ENCODE data around the gene SPOCK2. TPM values are rescaled to one million over a fixed set of nuclear protein-coding genes. Genes with fewer than 3 reads are reported as not detected.
A peak's percentile ranks its signal among the peaks of the same experiment; 100 is the strongest.

SPOCK2 gene
- total and polyA plus RNA-seq, 2 of the 13 experiments (the other 11 are each of a cell fraction or from before 2014, with no cell fraction given), result 8.6 to 30.6 TPM

- intact Hi-C loops (cut with micrococcal nuclease; ENCODE audit: unreplicated experiment) (no loop called here), in situ Hi-C loops (cut with HindIII; ENCODE audit: extremely low pct_ligation_motif_present, low pct_unique_long_range_greater_than_20kb) (loop anchor here (25.0 kb wide), 1 partner anchor 240 kb away; no protein-coding TSS in a partner anchor)
- 7% methylated on average over 9 of the region's 9 CpGs for WGBS (ENCODE audit: low lambda C conversion rate)
- peaks cover 73% of the 10 kb centered on the region for H3K4me1 ChIP-seq (ENCODE audit: insufficient read depth, low read length)
- H2AFZ ChIP-seq (ENCODE audit: low read length), result no peak overlapping the region
- DNase-seq (ENCODE audit: low spot score), result peak; percentile 98
- H3K4me3 ChIP-seq (replicated peaks in 1 of 3; ENCODE audit: insufficient read depth in 1 of 3, low read depth in 2 of 3, low read length in 3 of 3), result peak overlapping the region in 1 of 3 experiments; percentile 26; a peak in 1 of 6 replicates
- BruUV-seq (replicated peaks), result TSS peak; percentile 66
- peak overlapping the region; percentile 74 for H3K9ac ChIP-seq (ENCODE audit: insufficient read depth, low read depth, low read length)
- H3K36me3 ChIP-seq (replicated peaks in 1 of 2; ENCODE audit: control insufficient read depth in 1 of 2, insufficient read depth in 2 of 2, low read length in 2 of 2), result peaks cover 2 to 17% of the 10 kb centered on the region in 2 experiments; a peak in 4 of 5 replicates
- ChIA-PET CTCF (ENCODE audit: low intra/inter-chr PET ratio, low total read pairs) (no interaction called here), POLR2A (interaction anchor here (1.3 to 1.4 kb wide), 2 partner anchors 119 to 176 kb away, joined by 3 to 5 read pairs; partner anchors contain the start of gene ASCC1)
- no peak for FAIRE-seq
- no peaks in the 10 kb centered on the region for H3K9me3 ChIP-seq (ENCODE audit: low read length)
- H3K4me2 ChIP-seq (ENCODE audit: low read depth, low read length), result peak overlapping the region; percentile 66
- H4K20me1 ChIP-seq (ENCODE audit: insufficient read depth, low read length), result no peaks in the 10 kb centered on the region
- no peaks in the 10 kb centered on the region for H3K79me2 ChIP-seq (ENCODE audit: insufficient read depth, low read length)
- H3K27me3 ChIP-seq (ENCODE audit: control insufficient read depth in 1 of 2, insufficient read depth in 2 of 2, low read length in 2 of 2), result no peaks in the 10 kb centered on the region
- H3K27ac ChIP-seq (ENCODE audit: extremely low read length, insufficient read depth, low read length), result peak overlapping the region; percentile 93
- ATAC-seq, result peak; percentile 76
- TF ChIP-seq AFF4 (CRISPR knock-in tag; IDR thresholded peaks at IDR 0.05), result no peak
- TF ChIP-seq, protein P1, sequence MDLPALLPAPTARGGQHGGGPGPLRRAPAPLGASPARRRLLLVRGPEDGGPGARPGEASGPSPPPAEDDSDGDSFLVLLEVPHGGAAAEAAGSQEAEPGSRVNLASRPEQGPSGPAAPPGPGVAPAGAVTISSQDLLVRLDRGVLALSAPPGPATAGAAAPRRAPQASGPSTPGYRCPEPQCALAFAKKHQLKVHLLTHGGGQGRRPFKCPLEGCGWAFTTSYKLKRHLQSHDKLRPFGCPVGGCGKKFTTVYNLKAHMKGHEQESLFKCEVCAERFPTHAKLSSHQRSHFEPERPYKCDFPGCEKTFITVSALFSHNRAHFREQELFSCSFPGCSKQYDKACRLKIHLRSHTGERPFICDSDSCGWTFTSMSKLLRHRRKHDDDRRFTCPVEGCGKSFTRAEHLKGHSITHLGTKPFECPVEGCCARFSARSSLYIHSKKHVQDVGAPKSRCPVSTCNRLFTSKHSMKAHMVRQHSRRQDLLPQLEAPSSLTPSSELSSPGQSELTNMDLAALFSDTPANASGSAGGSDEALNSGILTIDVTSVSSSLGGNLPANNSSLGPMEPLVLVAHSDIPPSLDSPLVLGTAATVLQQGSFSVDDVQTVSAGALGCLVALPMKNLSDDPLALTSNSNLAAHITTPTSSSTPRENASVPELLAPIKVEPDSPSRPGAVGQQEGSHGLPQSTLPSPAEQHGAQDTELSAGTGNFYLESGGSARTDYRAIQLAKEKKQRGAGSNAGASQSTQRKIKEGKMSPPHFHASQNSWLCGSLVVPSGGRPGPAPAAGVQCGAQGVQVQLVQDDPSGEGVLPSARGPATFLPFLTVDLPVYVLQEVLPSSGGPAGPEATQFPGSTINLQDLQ (CRISPR knock-in tag; IDR thresholded peaks at IDR 0.05), result no peak
- TF ChIP-seq ZNF749 (CRISPR knock-in tag; IDR thresholded peaks at IDR 0.05; ENCODE audit: borderline replicate concordance), result peak; percentile 12; the same call in 1 of the 2 replicates
- TF ChIP-seq ZNF816 (CRISPR knock-in tag; IDR thresholded peaks at IDR 0.05; ENCODE audit: borderline replicate concordance), result no peak
- TF ChIP-seq PHF20 (CRISPR knock-in tag; IDR thresholded peaks at IDR 0.05), result no peak
- no peak; the same call in 1 of the 2 replicates for TF ChIP-seq HOXD1 (CRISPR knock-in tag; IDR thresholded peaks at IDR 0.05)
- TF ChIP-seq, protein P2, sequence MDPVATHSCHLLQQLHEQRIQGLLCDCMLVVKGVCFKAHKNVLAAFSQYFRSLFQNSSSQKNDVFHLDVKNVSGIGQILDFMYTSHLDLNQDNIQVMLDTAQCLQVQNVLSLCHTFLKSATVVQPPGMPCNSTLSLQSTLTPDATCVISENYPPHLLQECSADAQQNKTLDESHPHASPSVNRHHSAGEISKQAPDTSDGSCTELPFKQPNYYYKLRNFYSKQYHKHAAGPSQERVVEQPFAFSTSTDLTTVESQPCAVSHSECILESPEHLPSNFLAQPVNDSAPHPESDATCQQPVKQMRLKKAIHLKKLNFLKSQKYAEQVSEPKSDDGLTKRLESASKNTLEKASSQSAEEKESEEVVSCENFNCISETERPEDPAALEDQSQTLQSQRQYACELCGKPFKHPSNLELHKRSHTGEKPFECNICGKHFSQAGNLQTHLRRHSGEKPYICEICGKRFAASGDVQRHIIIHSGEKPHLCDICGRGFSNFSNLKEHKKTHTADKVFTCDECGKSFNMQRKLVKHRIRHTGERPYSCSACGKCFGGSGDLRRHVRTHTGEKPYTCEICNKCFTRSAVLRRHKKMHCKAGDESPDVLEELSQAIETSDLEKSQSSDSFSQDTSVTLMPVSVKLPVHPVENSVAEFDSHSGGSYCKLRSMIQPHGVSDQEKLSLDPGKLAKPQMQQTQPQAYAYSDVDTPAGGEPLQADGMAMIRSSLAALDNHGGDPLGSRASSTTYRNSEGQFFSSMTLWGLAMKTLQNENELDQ (CRISPR knock-in tag; IDR thresholded peaks at IDR 0.05; ENCODE audit: borderline replicate concordance), result no peak
- TF ChIP-seq, protein P3, sequence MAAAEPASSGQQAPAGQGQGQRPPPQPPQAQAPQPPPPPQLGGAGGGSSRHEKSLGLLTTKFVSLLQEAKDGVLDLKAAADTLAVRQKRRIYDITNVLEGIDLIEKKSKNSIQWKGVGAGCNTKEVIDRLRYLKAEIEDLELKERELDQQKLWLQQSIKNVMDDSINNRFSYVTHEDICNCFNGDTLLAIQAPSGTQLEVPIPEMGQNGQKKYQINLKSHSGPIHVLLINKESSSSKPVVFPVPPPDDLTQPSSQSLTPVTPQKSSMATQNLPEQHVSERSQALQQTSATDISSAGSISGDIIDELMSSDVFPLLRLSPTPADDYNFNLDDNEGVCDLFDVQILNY (CRISPR knock-in tag; conservative IDR thresholded peaks at IDR 0.05), result no peak
- TF ChIP-seq, protein P4, sequence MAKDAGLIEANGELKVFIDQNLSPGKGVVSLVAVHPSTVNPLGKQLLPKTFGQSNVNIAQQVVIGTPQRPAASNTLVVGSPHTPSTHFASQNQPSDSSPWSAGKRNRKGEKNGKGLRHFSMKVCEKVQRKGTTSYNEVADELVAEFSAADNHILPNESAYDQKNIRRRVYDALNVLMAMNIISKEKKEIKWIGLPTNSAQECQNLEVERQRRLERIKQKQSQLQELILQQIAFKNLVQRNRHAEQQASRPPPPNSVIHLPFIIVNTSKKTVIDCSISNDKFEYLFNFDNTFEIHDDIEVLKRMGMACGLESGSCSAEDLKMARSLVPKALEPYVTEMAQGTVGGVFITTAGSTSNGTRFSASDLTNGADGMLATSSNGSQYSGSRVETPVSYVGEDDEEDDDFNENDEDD (CRISPR knock-in tag; IDR thresholded peaks at IDR 0.05; ENCODE audit: borderline replicate concordance), result no peak
- TF ChIP-seq NPAS2 (CRISPR knock-in tag; IDR thresholded peaks at IDR 0.05; ENCODE audit: borderline replicate concordance), result no peak
Measured at GRCh38 chr10:72097448-72098300, 9.3 kb upstream of the SPOCK2 start.

Data from HepG2 (cell line).